Spinal cord (tissue), 10 donors: ENCODE measurements around the gene TCF4. TPM values are rescaled to one million over a fixed set of nuclear protein-coding genes. Genes with fewer than 3 reads are reported as not detected.
A peak's percentile ranks its signal among the peaks of the same experiment; 100 is the strongest.

Experiments
- DNase-seq, 6 donors: peaks; one replicate each; pipeline versions ENCODE4 v3.0.0 to v3.0.0-alpha.2; 2013 to 2015; ENCODE audit warnings: low spot score in 6 of 6, low read depth in 4 of 6
- H3K27ac ChIP-seq: one replicate; pipeline ENCODE4 v1.5.1; 2013; ENCODE audit warnings: low read depth, low read length, control low read depth
- H3K27me3 ChIP-seq: one replicate; pipeline ENCODE4 v1.6.1; 2013; ENCODE audit warnings: low read length; ENCODE audit not compliant: control insufficient read depth, insufficient read depth
- H3K36me3 ChIP-seq: one replicate; pipeline ENCODE4 v1.6.1; 2013; ENCODE audit warnings: low read length; ENCODE audit not compliant: control insufficient read depth, insufficient read depth
- H3K4me1 ChIP-seq: one replicate; pipeline ENCODE4 v1.6.1; 2013; ENCODE audit warnings: low read length; ENCODE audit not compliant: control insufficient read depth, insufficient read depth
- H3K4me3 ChIP-seq: one replicate; pipeline ENCODE4 v1.5.1; 2013; ENCODE audit warnings: low read depth, low read length, control low read depth
- H3K9me3 ChIP-seq: one replicate; pipeline ENCODE4 v1.6.1; 2013; ENCODE audit warnings: low read length; ENCODE audit not compliant: control insufficient read depth, insufficient read depth
- WGBS: methylation state at CpG from one replicate; pipeline ENCODE4 v1.1.5; 2013; ENCODE audit warnings: missing lambda C conversion rate; ENCODE audit not compliant: insufficient coverage; 5-methylcytosine and 5-hydroxymethylcytosine counted together
- polyA plus RNA-seq, 2 donors: library from polyadenylated mRNA; unstranded; fragments of 120-200 nt; gene quantifications; one replicate each; pipeline ENCODE4 v1.2.1, GENCODE V29; 2013; ENCODE audit not compliant: insufficient read length in 2 of 2
- total RNA-seq, 2 donors: library from RNA; depleted of rRNA in 1 of 2; stranded (reverse); fragments of 120-200 nt in 1 of 2; fragments of >200 nt in 1 of 2; gene quantifications; one replicate each; pipeline versions ENCODE4 v1.2.3 to v1.2.4, GENCODE V29; 2013 to 2014
- donor health status: healthy.

The TCF4 gene
- total and polyA plus RNA-seq, 4 donors, result 57.1 to 234 (median 138) TPM

GRCh38 chr18:55442561-55442960 is 145.4 kb downstream of the TCF4 start:
- H3K27me3 ChIP-seq, result no peaks in the 10 kb centered on the region
- 92% methylated on average over 3 of the region's 4 CpGs for WGBS
- DNase-seq, result no peak
- no peak overlapping the region for H3K27ac ChIP-seq
- H3K4me3 ChIP-seq, result no peak overlapping the region
- H3K4me1 ChIP-seq, result no peaks in the 10 kb centered on the region
- H3K36me3 ChIP-seq, result no peaks in the 10 kb centered on the region
- peaks cover 2% of the 10 kb centered on the region for H3K9me3 ChIP-seq

GRCh38 chr18:55440988-55441387 is 147.0 kb downstream of the TCF4 start:
- no peak overlapping the region for H3K27ac ChIP-seq
- H3K36me3 ChIP-seq, result no peaks in the 10 kb centered on the region
- no peak for DNase-seq
- no peaks in the 10 kb centered on the region for H3K4me1 ChIP-seq
- H3K27me3 ChIP-seq, result no peaks in the 10 kb centered on the region
- H3K4me3 ChIP-seq, result no peak overlapping the region
- H3K9me3 ChIP-seq, result peaks cover 2% of the 10 kb centered on the region

GRCh38 chr18:55439056-55439455 is 148.9 kb downstream of the TCF4 start:
- H3K27me3 ChIP-seq, result no peaks in the 10 kb centered on the region
- no peak overlapping the region for H3K4me3 ChIP-seq
- WGBS, result 46% methylated on average over 2 of the region's 3 CpGs
- H3K36me3 ChIP-seq, result no peaks in the 10 kb centered on the region
- no peak overlapping the region for H3K27ac ChIP-seq
- no peak for DNase-seq
- no peaks in the 10 kb centered on the region for H3K9me3 ChIP-seq
- H3K4me1 ChIP-seq, result no peaks in the 10 kb centered on the region

- Histone ChIP-seq H3K27me3 (no peaks in the 10 kb centered on the region), H3K4me3 (no peak overlapping the region), H3K9me3 (no peaks in the 10 kb centered on the region), H3K4me1 (no peaks in the 10 kb centered on the region), H3K27ac (no peak overlapping the region), H3K36me3 (no peaks in the 10 kb centered on the region)
- peak in 1 of 6 donors; percentile 27 for DNase-seq
- 90% methylated on average over 1 of the region's 1 CpG for WGBS
Measured at GRCh38 chr18:55435592-55435991, 152.4 kb downstream of the TCF4 start.

GRCh38 chr18:55433648-55434047 is 154.3 kb downstream of the TCF4 start:
- Histone ChIP-seq H3K27ac (no peak overlapping the region), H3K36me3 (no peaks in the 10 kb centered on the region), H3K4me3 (no peak overlapping the region), H3K9me3 (no peaks in the 10 kb centered on the region), H3K27me3 (no peaks in the 10 kb centered on the region), H3K4me1 (no peaks in the 10 kb centered on the region)
- DNase-seq, result peak in 1 of 6 donors; percentile 57
- 81% methylated on average over 5 of the region's 5 CpGs for WGBS

GRCh38 chr18:55433140-55433539 is 154.9 kb downstream of the TCF4 start:
- DNase-seq, result no peak
- no CpG with 5 or more reads among the region's 2 CpGs for WGBS
- Histone ChIP-seq H3K27ac (no peak overlapping the region), H3K9me3 (no peaks in the 10 kb centered on the region), H3K4me1 (no peaks in the 10 kb centered on the region), H3K36me3 (no peaks in the 10 kb centered on the region), H3K27me3 (no peaks in the 10 kb centered on the region), H3K4me3 (no peak overlapping the region)

GRCh38 chr18:55432307-55433040 is 155.5 kb downstream of the TCF4 start:
- H3K4me3 ChIP-seq, result no peak overlapping the region
- no peaks in the 10 kb centered on the region for H3K36me3 ChIP-seq
- no peaks in the 10 kb centered on the region for H3K9me3 ChIP-seq
- no peaks in the 10 kb centered on the region for H3K4me1 ChIP-seq
- no peaks in the 10 kb centered on the region for H3K27me3 ChIP-seq
- no peak overlapping the region for H3K27ac ChIP-seq
- DNase-seq, result no peak
- no CpG with 5 or more reads among the region's 3 CpGs for WGBS

- no peaks in the 10 kb centered on the region for H3K9me3 ChIP-seq
- H3K4me1 ChIP-seq, result no peaks in the 10 kb centered on the region
- H3K4me3 ChIP-seq, result no peak overlapping the region
- DNase-seq, result no peak
- H3K27me3 ChIP-seq, result no peaks in the 10 kb centered on the region
- WGBS, result no CpG with 5 or more reads among the region's 2 CpGs
- no peak overlapping the region for H3K27ac ChIP-seq
- no peaks in the 10 kb centered on the region for H3K36me3 ChIP-seq
Measured at GRCh38 chr18:55430026-55430425, 158.0 kb downstream of the TCF4 start.

GRCh38 chr18:55427951-55428350 is 160.0 kb downstream of the TCF4 start:
- Histone ChIP-seq H3K4me3 (no peak overlapping the region), H3K4me1 (peaks cover 10% of the 10 kb centered on the region), H3K9me3 (no peaks in the 10 kb centered on the region), H3K27me3 (no peaks in the 10 kb centered on the region), H3K36me3 (no peaks in the 10 kb centered on the region), H3K27ac (no peak overlapping the region)
- WGBS, result no CpG with 5 or more reads among the region's 1 CpG
- DNase-seq, result no peak

GRCh38 chr18:55425698-55426097 is 162.3 kb downstream of the TCF4 start:
- Histone ChIP-seq H3K4me1 (peaks cover 10% of the 10 kb centered on the region), H3K27me3 (no peaks in the 10 kb centered on the region), H3K36me3 (no peaks in the 10 kb centered on the region), H3K27ac (no peak overlapping the region), H3K9me3 (no peaks in the 10 kb centered on the region), H3K4me3 (no peak overlapping the region)
- no peak for DNase-seq
- no CpG with 5 or more reads among the region's 3 CpGs for WGBS
